IMR-90 (cell line): ENCODE data around the gene PRDM2. TPM values are rescaled to one million over a fixed set of nuclear protein-coding genes. Genes with fewer than 3 reads are reported as not detected.

Experiments used
- ATAC-seq: fragments of 200-7000 bp; cut with Tn5 transposase; 2 replicates; pipeline ENCODE4 v1.9.1; 2020; ENCODE audit warnings: low read depth, mild to moderate bottlenecking, moderate library complexity
- BruUV-seq: library from RNA; stranded (reverse); fragments of 400-500 nt; replicated peaks from 2 replicates; lab custom pipeline; 2021; lab: Mats Ljungman, UMichigan
- CTCF ChIA-PET: fragments of 300-600 bp; formaldehyde crosslinking; extraction: SDS; loops from one replicate; lab custom pipeline; 2021; ENCODE audit warnings: antibody characterized with exemption; lab: Yijun Ruan, JAX
- POLR2A ChIA-PET: fragments of 300-600 bp; sonication (Branson Sonifier 250); formaldehyde crosslinking; loops from one replicate; lab custom pipeline; 2022; ENCODE audit warnings: antibody characterized with exemption; ENCODE audit not compliant: unreplicated experiment; lab: Charles Lee
- DNase-seq: peaks from one replicate; pipeline ENCODE4 v3.0.0; 2013
- H2AFZ ChIP-seq: replicated peaks from 2 replicates; pipeline ENCODE3; 2013; ENCODE audit warnings: low read length, mild to moderate bottlenecking; ENCODE audit not compliant: poor library complexity
- H2AK5ac ChIP-seq: 2 replicates; pipeline ENCODE4 v1.6.1; 2013; ENCODE audit warnings: low read depth, low read length, inconsistent platforms
- H2AK9ac ChIP-seq: replicated peaks from 2 replicates; pipeline ENCODE3; 2013; ENCODE audit warnings: mild to moderate bottlenecking, low read depth, low read length, moderate library complexity; ENCODE audit not compliant: poor library complexity
- H2BK120ac ChIP-seq: 2 replicates; pipeline ENCODE4 v1.6.1; 2013; ENCODE audit warnings: low read depth, low read length, inconsistent platforms
- H2BK15ac ChIP-seq: 3 replicates; pipeline ENCODE4 v1.6.1; 2013; ENCODE audit warnings: low read depth, low read length, inconsistent platforms
- H2BK20ac ChIP-seq: 2 replicates; pipeline ENCODE4 v1.6.1; 2013; ENCODE audit warnings: low read depth, mild to moderate bottlenecking, inconsistent platforms, low read length, moderate library complexity
- H2BK5ac ChIP-seq: 2 replicates; pipeline ENCODE4 v1.6.1; 2013; ENCODE audit warnings: mild to moderate bottlenecking, low read depth, low read length, inconsistent platforms; ENCODE audit not compliant: poor library complexity, severe bottlenecking
- H3K14ac ChIP-seq: replicated peaks from 2 replicates; pipeline ENCODE4 v1.6.1; 2013; ENCODE audit warnings: low read depth, low read length, inconsistent platforms
- H3K18ac ChIP-seq: 2 replicates; pipeline ENCODE4 v1.6.1; 2013; ENCODE audit warnings: low read depth, low read length, control low read depth
- H3K23ac ChIP-seq: 2 replicates; pipeline ENCODE4 v1.6.1; 2013; ENCODE audit warnings: low read depth, low read length, inconsistent platforms
- H3K27ac ChIP-seq: 2 replicates; pipeline ENCODE4 v1.5.1; 2013; ENCODE audit warnings: mild to moderate bottlenecking, control low read depth, low read length; ENCODE audit not compliant: insufficient read depth
- H3K27me3 ChIP-seq: 2 replicates; pipeline ENCODE4 v1.6.1; 2013; ENCODE audit warnings: low read length; ENCODE audit not compliant: control insufficient read depth, insufficient read depth
- H3K36me3 ChIP-seq: 2 replicates; pipeline ENCODE4 v1.6.1; 2013; ENCODE audit warnings: low read length, mixed read lengths; ENCODE audit not compliant: control insufficient read depth, insufficient read depth
- H3K4ac ChIP-seq: 2 replicates; pipeline ENCODE4 v1.6.1; 2013; ENCODE audit warnings: low read depth, low read length, inconsistent platforms
- H3K4me1 ChIP-seq: 2 replicates; pipeline ENCODE4 v1.6.1; 2013; ENCODE audit warnings: low read length, mixed read lengths; ENCODE audit not compliant: control insufficient read depth, insufficient read depth
- H3K4me2 ChIP-seq: 2 replicates; pipeline ENCODE4 v1.6.1; 2013; ENCODE audit warnings: low read depth, mild to moderate bottlenecking, control low read depth, low read length, moderate library complexity
- H3K4me3 ChIP-seq: 2 replicates; pipeline ENCODE4 v1.5.1; 2013; ENCODE audit warnings: low read depth, mild to moderate bottlenecking, control low read depth, low read length, moderate library complexity; ENCODE audit not compliant: insufficient read depth
- H3K56ac ChIP-seq: 2 replicates; pipeline ENCODE4 v1.6.1; 2013; ENCODE audit warnings: low read length, inconsistent platforms; ENCODE audit not compliant: insufficient read depth; ENCODE audit errors: extremely low read depth
- H3K79me1 ChIP-seq, 2 experiments: 2 replicates each; pipeline ENCODE4 v1.6.1; 2013; ENCODE audit warnings: low read length in 2 of 2, inconsistent platforms in 1 of 2, low read depth in 1 of 2
- H3K9ac ChIP-seq: 2 replicates; pipeline ENCODE4 v1.6.1; 2013; ENCODE audit warnings: low read depth, low read length, control low read depth
- H3K9me1 ChIP-seq: 2 replicates; pipeline ENCODE4 v1.6.1; 2013; ENCODE audit warnings: low read length, inconsistent platforms; ENCODE audit not compliant: insufficient read depth
- H3K9me3 ChIP-seq: 2 replicates; pipeline ENCODE4 v1.6.1; 2013; ENCODE audit warnings: low read length; ENCODE audit not compliant: control insufficient read depth, insufficient read depth
- H4K20me1 ChIP-seq: 2 replicates; pipeline ENCODE4 v1.6.1; 2013; ENCODE audit warnings: low read length, inconsistent platforms; ENCODE audit not compliant: insufficient read depth
- H4K5ac ChIP-seq: 2 replicates; pipeline ENCODE4 v1.6.1; 2013; ENCODE audit warnings: mild to moderate bottlenecking, low read depth, low read length, control low read depth
- H4K8ac ChIP-seq, 2 experiments: 2 replicates each; pipeline ENCODE4 v1.6.1; 2013; ENCODE audit warnings: low read depth in 2 of 2, low read length in 2 of 2, control low read depth in 1 of 2, inconsistent platforms in 1 of 2
- H4K91ac ChIP-seq: 2 replicates; pipeline ENCODE4 v1.6.1; 2013; ENCODE audit warnings: low read depth, low read length, inconsistent platforms; ENCODE audit not compliant: insufficient read depth
- BHLHE40 ChIP-seq: fragments of 150-350 bp; IDR thresholded peaks from 2 replicates; pipeline ENCODE4 v1.6.1; 2016; ENCODE audit warnings: mild to moderate bottlenecking, low read depth, low read length
- CHD1 ChIP-seq: IDR thresholded peaks from 2 replicates; pipeline ENCODE4 v1.6.1; 2012; ENCODE audit warnings: low read depth, low read length, improper control_type of control experiment
- FOS ChIP-seq: fragments of 150-350 bp; IDR thresholded peaks from 2 replicates; pipeline ENCODE4 v1.6.1; 2016; ENCODE audit warnings: low read depth, low read length
- RAD21 ChIP-seq: IDR thresholded peaks from 2 replicates; pipeline ENCODE4 v1.6.1; 2012; ENCODE audit warnings: low read length, improper control_type of control experiment
- USF2 ChIP-seq: fragments of 150-350 bp; IDR thresholded peaks from 2 replicates; pipeline ENCODE4 v1.6.1; 2017; ENCODE audit warnings: mild to moderate bottlenecking, antibody characterized with exemption, low read length, low read depth
- WGBS, 2 experiments: methylation state at CpG; one replicate each; pipeline versions ENCODE4 v1.1.5 to v1.1.7; 2013; ENCODE audit warnings: missing lambda C conversion rate in 2 of 2; ENCODE audit not compliant: insufficient read length in 1 of 2; ENCODE audit errors: extremely low coverage in 2 of 2; 5-methylcytosine and 5-hydroxymethylcytosine counted together
- dilution Hi-C: fragments of 300-500 bp; cut with HindIII; formaldehyde crosslinking; loops from one replicate; pipeline ENCODE4 v1.14.3; 2018; ENCODE audit warnings: low sequenced_read_pairs; ENCODE audit not compliant: unreplicated experiment
- in situ Hi-C: fragments of 300-500 bp; cut with MboI; formaldehyde crosslinking; loops from 3 replicates; pipeline ENCODE4 v1.14.3; 2019; ENCODE audit warnings: low sequenced_read_pairs, inconsistent platforms, mixed read lengths
- intact Hi-C: fragments of 100-400 bp; cut with micrococcal nuclease; formaldehyde crosslinking; loops from 2 replicates; pipeline ENCODE4 v1.10.0; 2022
- polyA plus RNA-seq, 3 experiments: library from polyadenylated mRNA; depleted of rRNA; stranded (reverse); fragments of >200 nt; gene quantifications; 2 replicates each; pipeline ENCODE4 v1.2.3, GENCODE V29; 2012; ENCODE audit warnings: low replicate concordance in 1 of 3
- total RNA-seq: library from RNA; depleted of rRNA; stranded (reverse); fragments of >200 nt; gene quantifications from 2 replicates; pipeline ENCODE4 v1.2.3, GENCODE V29; 2012
- TF ChIP-seq, protein P1 (sequence below): conservative IDR thresholded peaks from 2 replicates; pipeline ENCODE4 v1.5.1; 2012; ENCODE audit warnings: mild to moderate bottlenecking, low read depth, low read length, improper control_type of control experiment
- TF ChIP-seq, protein P2 (sequence below): fragments of 150-350 bp; IDR thresholded peaks from 2 replicates; pipeline ENCODE4 v1.6.1; 2016; ENCODE audit warnings: low read depth, mild to moderate bottlenecking, low read length, moderate library complexity, borderline replicate concordance

PRDM2 gene
- total and polyA plus RNA-seq, 2 of the 4 experiments (the other 2 are of a cell fraction) = 3.4 to 8.9 TPM

- Histone ChIP-seq H2BK20ac (no peak overlapping the region), H3K79me1 (peaks cover 32 to 71% of the 10 kb centered on the region in 2 experiments), H4K20me1 (peaks cover 57% of the 10 kb centered on the region), H2BK120ac (no peak overlapping the region), H3K4ac (no peak overlapping the region), H3K4me3 (no peak overlapping the region), H3K14ac (no peak overlapping the region), H3K4me1 (peaks cover 23% of the 10 kb centered on the region), H3K23ac (no peak overlapping the region), H3K9me1 (peaks cover 10% of the 10 kb centered on the region), H4K5ac (no peak overlapping the region), H3K27me3 (no peaks in the 10 kb centered on the region), H3K4me2 (no peak overlapping the region), H3K56ac (no peak overlapping the region), H3K36me3 (peaks cover 15% of the 10 kb centered on the region), H2AK5ac (no peak overlapping the region), H4K91ac (no peak overlapping the region), H2AK9ac (no peak overlapping the region), H4K8ac (no peak overlapping the region), H3K27ac (no peak overlapping the region), H3K9ac (no peak overlapping the region), H3K9me3 (no peaks in the 10 kb centered on the region), H2BK5ac (no peak overlapping the region), H2BK15ac (no peak overlapping the region), H2AFZ (no peak overlapping the region), H3K18ac (no peak overlapping the region)
- BruUV-seq = no TSS peak
- dilution Hi-C loops = no loop called here
- intact Hi-C loops = loop anchor here (5.0 kb wide), 1 partner anchor 34 kb away; no protein-coding TSS in a partner anchor
- ATAC-seq = no peak
- ChIA-PET POLR2A (no interaction called here), CTCF (no interaction called here)
- no peak for DNase-seq
- TF ChIP-seq, protein P1, sequence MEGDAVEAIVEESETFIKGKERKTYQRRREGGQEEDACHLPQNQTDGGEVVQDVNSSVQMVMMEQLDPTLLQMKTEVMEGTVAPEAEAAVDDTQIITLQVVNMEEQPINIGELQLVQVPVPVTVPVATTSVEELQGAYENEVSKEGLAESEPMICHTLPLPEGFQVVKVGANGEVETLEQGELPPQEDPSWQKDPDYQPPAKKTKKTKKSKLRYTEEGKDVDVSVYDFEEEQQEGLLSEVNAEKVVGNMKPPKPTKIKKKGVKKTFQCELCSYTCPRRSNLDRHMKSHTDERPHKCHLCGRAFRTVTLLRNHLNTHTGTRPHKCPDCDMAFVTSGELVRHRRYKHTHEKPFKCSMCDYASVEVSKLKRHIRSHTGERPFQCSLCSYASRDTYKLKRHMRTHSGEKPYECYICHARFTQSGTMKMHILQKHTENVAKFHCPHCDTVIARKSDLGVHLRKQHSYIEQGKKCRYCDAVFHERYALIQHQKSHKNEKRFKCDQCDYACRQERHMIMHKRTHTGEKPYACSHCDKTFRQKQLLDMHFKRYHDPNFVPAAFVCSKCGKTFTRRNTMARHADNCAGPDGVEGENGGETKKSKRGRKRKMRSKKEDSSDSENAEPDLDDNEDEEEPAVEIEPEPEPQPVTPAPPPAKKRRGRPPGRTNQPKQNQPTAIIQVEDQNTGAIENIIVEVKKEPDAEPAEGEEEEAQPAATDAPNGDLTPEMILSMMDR = no peak
- TF ChIP-seq USF2 (no peak), RAD21 (no peak), CHD1 (no peak), BHLHE40 (no peak), FOS (no peak)
- TF ChIP-seq, protein P2, sequence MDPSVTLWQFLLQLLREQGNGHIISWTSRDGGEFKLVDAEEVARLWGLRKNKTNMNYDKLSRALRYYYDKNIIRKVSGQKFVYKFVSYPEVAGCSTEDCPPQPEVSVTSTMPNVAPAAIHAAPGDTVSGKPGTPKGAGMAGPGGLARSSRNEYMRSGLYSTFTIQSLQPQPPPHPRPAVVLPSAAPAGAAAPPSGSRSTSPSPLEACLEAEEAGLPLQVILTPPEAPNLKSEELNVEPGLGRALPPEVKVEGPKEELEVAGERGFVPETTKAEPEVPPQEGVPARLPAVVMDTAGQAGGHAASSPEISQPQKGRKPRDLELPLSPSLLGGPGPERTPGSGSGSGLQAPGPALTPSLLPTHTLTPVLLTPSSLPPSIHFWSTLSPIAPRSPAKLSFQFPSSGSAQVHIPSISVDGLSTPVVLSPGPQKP = no peak
- WGBS, 2 experiments = 94% methylated on average over 5 of the region's 10 CpGs; no CpG with 5 or more reads in 1 of the 2 experiments
- in situ Hi-C loops = no loop called here
Observed at GRCh38 chr1:13786541-13786940, 86.6 kb downstream of the PRDM2 start.
